HL-60 (cell line): ENCODE data around the gene ANKRD39.

Experiments
- DNase-seq, 2 experiments: peaks; one replicate each; pipeline ENCODE4 v3.0.0-alpha.2; 2010 to 2020; ENCODE audit warnings: low read depth in 1 of 2, low spot score in 1 of 2
- H3K27ac ChIP-seq: fragments of 250-450 bp; sonication (Bioruptor Pico); replicated peaks from 2 replicates; pipeline ENCODE4 v1.5.1; 2020; ENCODE audit warnings: mild to moderate bottlenecking, moderate library complexity
- H3K27me3 ChIP-seq: fragments of 250-450 bp; sonication (Bioruptor Pico); 2 replicates; pipeline ENCODE4 v1.5.1; 2021; ENCODE audit warnings: mild to moderate bottlenecking, moderate library complexity; ENCODE audit not compliant: insufficient read depth, poor library complexity, severe bottlenecking
- H3K4me3 ChIP-seq: replicated peaks from 2 replicates; pipeline ENCODE4 v1.5.1; 2011; ENCODE audit warnings: mild to moderate bottlenecking, control low read depth, low read length; ENCODE audit not compliant: insufficient read depth
- GABPA ChIP-seq: IDR thresholded peaks from 2 replicates; pipeline ENCODE4 v1.6.1; 2012; ENCODE audit warnings: low read depth
- POLR2AphosphoS5 ChIP-seq: IDR thresholded peaks from 2 replicates; pipeline ENCODE4 v1.6.1; 2012; ENCODE audit warnings: low read depth
- SPI1 ChIP-seq: IDR thresholded peaks from 2 replicates; pipeline ENCODE4 v1.6.1; 2012; ENCODE audit warnings: low read depth, mild to moderate bottlenecking, borderline replicate concordance
- microRNA-seq: library from miRNA; unstranded; fragments of <30 nt; microRNA quantifications from one replicate; pipeline ENCODE4, GENCODE V29; 2018
- TF ChIP-seq, protein P1 (sequence below): IDR thresholded peaks from 2 replicates; pipeline ENCODE4 v1.6.1; 2012; ENCODE audit warnings: low read depth; ENCODE audit not compliant: insufficient replicate concordance
- TF ChIP-seq, protein P2 (sequence below): IDR thresholded peaks from one replicate; pipeline ENCODE4 v1.5.1; 2011; ENCODE audit warnings: low read length, control low read depth, inconsistent platforms; ENCODE audit not compliant: insufficient read depth

ANKRD39 gene

DNA sequence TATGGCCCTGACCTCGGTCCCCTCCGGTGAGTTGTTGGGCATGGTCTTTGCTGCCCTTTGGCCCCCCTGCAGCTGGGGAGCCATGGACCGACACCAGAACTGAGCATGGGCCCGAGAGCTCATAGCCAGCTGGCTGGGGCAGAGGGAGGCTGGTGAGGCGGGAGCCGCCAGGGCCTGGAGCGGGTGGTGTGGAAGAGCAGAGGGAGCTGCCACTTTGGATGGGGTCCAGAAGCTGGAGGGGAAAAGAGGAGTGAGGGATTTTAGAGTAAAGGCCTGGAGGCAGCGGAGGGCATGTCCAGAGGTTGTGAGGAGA is 58.2 kb downstream of the ANKRD39 start:
- no peak for DNase-seq
- Histone ChIP-seq H3K27me3 (no peaks in the 10 kb centered on the region), H3K27ac (no peak overlapping the region), H3K4me3 (no peak overlapping the region)
- TF ChIP-seq, protein P1, sequence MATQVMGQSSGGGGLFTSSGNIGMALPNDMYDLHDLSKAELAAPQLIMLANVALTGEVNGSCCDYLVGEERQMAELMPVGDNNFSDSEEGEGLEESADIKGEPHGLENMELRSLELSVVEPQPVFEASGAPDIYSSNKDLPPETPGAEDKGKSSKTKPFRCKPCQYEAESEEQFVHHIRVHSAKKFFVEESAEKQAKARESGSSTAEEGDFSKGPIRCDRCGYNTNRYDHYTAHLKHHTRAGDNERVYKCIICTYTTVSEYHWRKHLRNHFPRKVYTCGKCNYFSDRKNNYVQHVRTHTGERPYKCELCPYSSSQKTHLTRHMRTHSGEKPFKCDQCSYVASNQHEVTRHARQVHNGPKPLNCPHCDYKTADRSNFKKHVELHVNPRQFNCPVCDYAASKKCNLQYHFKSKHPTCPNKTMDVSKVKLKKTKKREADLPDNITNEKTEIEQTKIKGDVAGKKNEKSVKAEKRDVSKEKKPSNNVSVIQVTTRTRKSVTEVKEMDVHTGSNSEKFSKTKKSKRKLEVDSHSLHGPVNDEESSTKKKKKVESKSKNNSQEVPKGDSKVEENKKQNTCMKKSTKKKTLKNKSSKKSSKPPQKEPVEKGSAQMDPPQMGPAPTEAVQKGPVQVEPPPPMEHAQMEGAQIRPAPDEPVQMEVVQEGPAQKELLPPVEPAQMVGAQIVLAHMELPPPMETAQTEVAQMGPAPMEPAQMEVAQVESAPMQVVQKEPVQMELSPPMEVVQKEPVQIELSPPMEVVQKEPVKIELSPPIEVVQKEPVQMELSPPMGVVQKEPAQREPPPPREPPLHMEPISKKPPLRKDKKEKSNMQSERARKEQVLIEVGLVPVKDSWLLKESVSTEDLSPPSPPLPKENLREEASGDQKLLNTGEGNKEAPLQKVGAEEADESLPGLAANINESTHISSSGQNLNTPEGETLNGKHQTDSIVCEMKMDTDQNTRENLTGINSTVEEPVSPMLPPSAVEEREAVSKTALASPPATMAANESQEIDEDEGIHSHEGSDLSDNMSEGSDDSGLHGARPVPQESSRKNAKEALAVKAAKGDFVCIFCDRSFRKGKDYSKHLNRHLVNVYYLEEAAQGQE: no peak
- no peak for TF ChIP-seq SPI1
- no peak for TF ChIP-seq POLR2AphosphoS5
- TF ChIP-seq, protein P2, sequence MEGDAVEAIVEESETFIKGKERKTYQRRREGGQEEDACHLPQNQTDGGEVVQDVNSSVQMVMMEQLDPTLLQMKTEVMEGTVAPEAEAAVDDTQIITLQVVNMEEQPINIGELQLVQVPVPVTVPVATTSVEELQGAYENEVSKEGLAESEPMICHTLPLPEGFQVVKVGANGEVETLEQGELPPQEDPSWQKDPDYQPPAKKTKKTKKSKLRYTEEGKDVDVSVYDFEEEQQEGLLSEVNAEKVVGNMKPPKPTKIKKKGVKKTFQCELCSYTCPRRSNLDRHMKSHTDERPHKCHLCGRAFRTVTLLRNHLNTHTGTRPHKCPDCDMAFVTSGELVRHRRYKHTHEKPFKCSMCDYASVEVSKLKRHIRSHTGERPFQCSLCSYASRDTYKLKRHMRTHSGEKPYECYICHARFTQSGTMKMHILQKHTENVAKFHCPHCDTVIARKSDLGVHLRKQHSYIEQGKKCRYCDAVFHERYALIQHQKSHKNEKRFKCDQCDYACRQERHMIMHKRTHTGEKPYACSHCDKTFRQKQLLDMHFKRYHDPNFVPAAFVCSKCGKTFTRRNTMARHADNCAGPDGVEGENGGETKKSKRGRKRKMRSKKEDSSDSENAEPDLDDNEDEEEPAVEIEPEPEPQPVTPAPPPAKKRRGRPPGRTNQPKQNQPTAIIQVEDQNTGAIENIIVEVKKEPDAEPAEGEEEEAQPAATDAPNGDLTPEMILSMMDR: no peak
- TF ChIP-seq GABPA: no peak

DNA sequence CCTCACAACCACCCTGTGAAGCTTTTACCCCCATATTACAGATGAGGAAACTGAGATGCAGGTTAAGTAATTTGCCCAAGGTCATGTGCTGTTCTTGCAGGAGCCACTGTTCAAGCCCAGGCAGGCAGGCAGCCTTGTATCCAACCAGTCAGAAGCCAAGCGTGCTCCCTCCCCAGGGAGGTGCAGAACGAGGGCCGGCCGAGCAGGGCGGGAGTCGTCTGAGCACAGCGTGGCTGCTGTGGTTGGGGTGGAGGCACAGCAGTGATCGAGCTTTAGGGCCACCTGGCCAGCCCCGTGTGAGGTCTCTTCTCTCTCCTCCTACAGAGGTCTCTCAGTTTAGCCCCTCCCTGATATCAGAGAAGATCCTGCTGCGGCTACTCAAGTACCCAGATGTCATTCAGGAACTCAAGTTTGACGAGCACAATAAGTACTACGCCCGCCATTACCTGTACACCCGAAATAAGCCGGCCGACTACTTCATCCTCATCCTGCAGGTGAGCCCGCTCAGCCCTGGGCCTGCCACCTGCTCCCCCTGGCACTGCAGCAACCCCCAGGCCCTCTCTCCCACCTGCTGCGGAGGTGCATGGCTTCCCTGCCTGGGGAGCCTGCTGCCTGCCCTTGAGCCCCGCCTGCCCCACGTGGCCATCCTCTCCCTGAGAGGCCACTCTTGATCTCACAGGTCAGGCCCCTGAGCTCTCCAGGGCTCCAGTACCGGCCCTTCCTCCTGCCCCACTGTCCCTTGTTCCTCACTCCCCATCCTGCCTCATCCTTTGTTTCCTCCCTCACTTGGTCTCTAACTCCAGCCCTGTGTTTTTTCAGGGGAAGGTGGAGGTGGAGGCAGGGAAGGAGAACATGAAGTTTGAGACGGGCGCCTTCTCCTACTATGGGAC is 58.8 kb downstream of the ANKRD39 start:
- TF ChIP-seq SPI1 (no peak), POLR2AphosphoS5 (no peak)
- no peak overlapping the region for H3K4me3 ChIP-seq

More for the DNA sequence above, 58.8 kb downstream of the ANKRD39 start:
- no peak for DNase-seq
- H3K27me3 ChIP-seq: no peaks in the 10 kb centered on the region
- no peak overlapping the region for H3K27ac ChIP-seq

Small RNAs within 50 kb of the gene (microRNA-seq; reads per million reads assigned to microRNA genes)
- 1.5 reads per million for gene MIR3127
